Activated CD4-positive, alpha-beta T cell treated with anti-CD3 and anti-CD28 coated beads, Interleukin-2, amount 10 ng/mL, durations not matched to agents 24 days and 14 days (primary cell): ENCODE measurements around the gene SLC4A3. TPM values are rescaled to one million over a fixed set of nuclear protein-coding genes. Genes with fewer than 3 reads are reported as not detected.
A peak's percentile ranks its signal among the peaks of the same experiment; 100 is the strongest.
"Not testable (repeated sequence)": the region's sequence is repeated elsewhere in the genome, so short reads cannot be mapped to it uniquely, and the experiment has no call there.

Source experiments
- DNase-seq: peaks from one replicate; pipeline ENCODE4 v3.0.0; 2022
- H3K27ac Mint-ChIP-seq: one replicate; pipeline ENCODE4 v1.8.0; 2022; ENCODE audit warnings: mild to moderate bottlenecking, mixed read lengths
- H3K27me3 Mint-ChIP-seq: one replicate; pipeline ENCODE4 v1.8.0; 2022; ENCODE audit warnings: mixed read lengths
- H3K36me3 Mint-ChIP-seq: one replicate; pipeline ENCODE4 v1.8.0; 2022; ENCODE audit warnings: low read depth, mild to moderate bottlenecking, mixed read lengths
- H3K4me1 Mint-ChIP-seq: one replicate; pipeline ENCODE4 v1.8.0; 2021; ENCODE audit warnings: mixed read lengths
- H3K4me3 Mint-ChIP-seq: one replicate; pipeline ENCODE4 v1.8.0; 2022; ENCODE audit warnings: mild to moderate bottlenecking, moderate library complexity, mixed read lengths
- H3K9me3 Mint-ChIP-seq: one replicate; pipeline ENCODE4 v1.8.0; 2021; ENCODE audit warnings: mixed read lengths
- intact Hi-C: fragments of 100-400 bp; cut with micrococcal nuclease; formaldehyde crosslinking; loops from one replicate; pipeline ENCODE4 v1.15.1; 2023
- total RNA-seq: library from RNA; stranded (reverse); gene quantifications from 2 replicates; pipeline ENCODE4 v1.2.3, GENCODE V29; 2022

The SLC4A3 gene
- total RNA-seq, 1 donor from 2014 or later: 0.12 TPM

- Mint-ChIP-seq H3K4me3 (no peak overlapping the region), H3K27me3 (no peaks in the 10 kb centered on the region), H3K27ac (no peak overlapping the region), H3K4me1 (no peaks in the 10 kb centered on the region), H3K9me3 (no peaks in the 10 kb centered on the region), H3K36me3 (no peaks in the 10 kb centered on the region)
- no peak for DNase-seq
- intact Hi-C loops: loop anchor here (1.0 to 5.0 kb wide), 2 partner anchors 45 to 101 kb away; partner anchors contain the start of gene STK11IP
These were observed 14.6 kb downstream of the SLC4A3 start for GRCh38 chr2:219642069-219642454.

- Mint-ChIP-seq H3K4me1 (no peaks in the 10 kb centered on the region), H3K27ac (no peak overlapping the region), H3K4me3 (no peak overlapping the region), H3K27me3 (no peaks in the 10 kb centered on the region), H3K36me3 (no peaks in the 10 kb centered on the region), H3K9me3 (no peaks in the 10 kb centered on the region)
- intact Hi-C loops: loop anchor here (1.0 to 5.0 kb wide), 2 partner anchors 45 to 101 kb away; partner anchors contain the start of gene STK11IP
- DNase-seq: peak; percentile 97
These were observed 15.1 kb downstream of the SLC4A3 start for GRCh38 chr2:219642465-219643083.

DNA sequence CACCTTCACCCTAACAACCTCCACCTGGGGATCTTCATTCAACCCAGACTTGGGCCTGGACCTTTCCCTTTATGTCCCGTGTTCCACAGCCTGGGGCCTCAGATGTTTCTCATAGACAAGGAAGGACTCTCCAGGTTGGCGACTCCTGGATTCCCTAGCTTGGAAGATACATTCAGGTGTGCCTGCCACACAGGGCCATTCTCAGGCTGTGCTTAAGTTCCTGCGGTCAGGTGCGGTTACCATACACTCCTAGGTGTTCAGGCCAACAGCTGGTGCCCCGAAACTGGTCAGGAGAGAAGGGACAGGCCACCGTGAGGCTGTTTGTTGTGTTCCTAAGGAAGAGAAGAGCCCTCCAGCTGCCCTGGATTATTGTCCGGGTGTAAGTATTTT, 15.6 kb downstream of the SLC4A3 start:
- no peaks in the 10 kb centered on the region for H3K9me3 Mint-ChIP-seq
- intact Hi-C loops: loop anchor here (5.0 kb wide), 1 partner anchor 46 kb away; the partner anchor contains the start of gene STK11IP
- H3K4me1 Mint-ChIP-seq: no peaks in the 10 kb centered on the region
- H3K27ac Mint-ChIP-seq: no peak overlapping the region
- DNase-seq: no peak
- no peak overlapping the region for H3K4me3 Mint-ChIP-seq
- peaks cover under 1% of the 10 kb centered on the region for H3K27me3 Mint-ChIP-seq
- H3K36me3 Mint-ChIP-seq: no peaks in the 10 kb centered on the region

DNA sequence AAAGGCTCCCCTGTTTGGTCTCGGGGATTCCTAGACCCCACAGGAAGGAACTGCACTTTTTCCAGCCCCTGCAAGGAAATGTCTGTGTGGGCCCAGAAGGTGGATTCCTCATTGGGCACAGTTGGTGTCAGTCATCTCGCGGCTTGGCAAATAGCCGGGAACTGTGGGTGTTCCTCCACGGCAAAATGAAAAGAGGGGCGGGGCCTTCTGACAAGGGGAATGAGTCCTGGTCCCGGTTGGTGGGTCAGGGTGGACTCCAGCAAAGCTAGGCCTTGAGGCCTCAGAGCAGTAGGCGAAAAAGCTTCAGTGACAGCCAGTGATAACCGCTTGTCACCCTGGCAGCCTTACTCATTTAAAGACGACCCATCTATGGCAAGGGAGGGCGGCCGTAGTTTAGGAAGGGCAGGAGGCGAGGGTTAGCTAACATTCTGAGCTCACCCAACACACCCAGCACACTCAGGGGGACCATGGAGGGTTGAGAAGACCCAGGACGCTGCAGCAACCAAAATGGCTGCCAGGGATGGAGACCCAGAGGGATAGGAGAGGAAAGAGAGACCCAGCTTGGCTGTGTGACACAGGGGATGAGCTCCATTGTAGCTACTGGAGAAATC, 16.5 kb downstream of the SLC4A3 start:
- Mint-ChIP-seq H3K4me3 (no peak overlapping the region), H3K4me1 (no peaks in the 10 kb centered on the region), H3K27ac (no peak overlapping the region), H3K27me3 (peaks cover 5% of the 10 kb centered on the region), H3K36me3 (no peaks in the 10 kb centered on the region), H3K9me3 (no peaks in the 10 kb centered on the region)
- intact Hi-C loops: loop anchor here (5.0 kb wide), 1 partner anchor 47 kb away; the partner anchor contains the start of gene STK11IP
- DNase-seq: no peak

GRCh38 chr2:219644801-219645480, 17.5 kb downstream of the SLC4A3 start:
- no peak for DNase-seq
- H3K9me3 Mint-ChIP-seq: no peaks in the 10 kb centered on the region
- H3K27me3 Mint-ChIP-seq: peaks cover 7% of the 10 kb centered on the region
- H3K4me3 Mint-ChIP-seq: no peak overlapping the region
- H3K27ac Mint-ChIP-seq: no peak overlapping the region
- H3K4me1 Mint-ChIP-seq: no peaks in the 10 kb centered on the region
- intact Hi-C loops: loop anchor here (5.0 kb wide), 1 partner anchor 48 kb away; the partner anchor contains the start of gene STK11IP
- no peaks in the 10 kb centered on the region for H3K36me3 Mint-ChIP-seq

DNA sequence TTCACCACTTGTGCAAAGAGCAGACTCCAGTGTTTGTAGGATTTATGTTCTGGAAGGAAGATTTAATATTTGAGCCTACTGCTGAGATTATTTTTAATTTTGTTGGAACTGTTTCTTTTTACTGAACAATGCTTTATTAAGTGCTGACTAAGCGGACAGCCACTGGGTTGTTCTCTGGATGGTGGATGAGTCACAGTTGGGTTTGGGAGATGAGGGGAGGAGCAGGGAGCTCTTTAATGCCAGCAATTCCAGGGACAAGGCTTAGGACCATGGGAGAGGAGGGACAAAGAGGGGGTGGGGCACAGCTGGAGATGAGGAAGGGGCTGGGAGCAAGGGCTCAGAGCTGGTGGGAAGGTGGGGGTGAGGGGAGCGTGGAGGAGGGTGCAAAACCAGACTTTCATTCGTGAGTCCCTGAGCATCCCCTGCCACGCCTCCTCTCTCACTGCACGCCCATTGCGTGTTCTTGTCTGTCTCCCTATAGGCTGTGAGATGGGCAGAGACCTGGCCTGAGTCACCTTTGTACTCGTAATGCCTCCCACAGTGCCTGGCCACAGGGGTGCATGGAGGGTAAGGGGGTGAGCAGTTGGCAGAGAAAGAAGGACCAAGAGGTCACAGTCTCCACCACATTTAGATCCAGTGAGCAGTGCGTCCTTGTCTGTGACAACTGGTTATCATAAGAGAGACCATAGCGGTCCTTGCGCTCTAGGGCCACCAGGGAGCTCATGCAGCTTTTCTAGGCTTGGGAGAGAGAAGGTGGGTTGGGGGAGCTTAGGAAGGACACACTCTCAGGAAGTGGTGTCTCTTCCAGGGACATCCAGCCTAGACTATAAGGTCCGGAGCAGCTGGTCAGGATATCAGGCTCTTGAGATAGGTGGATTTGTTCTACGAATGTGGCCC, 18.4 kb downstream of the SLC4A3 start:
- Mint-ChIP-seq H3K4me3 (no peak overlapping the region), H3K27me3 (peaks cover 11% of the 10 kb centered on the region), H3K4me1 (no peaks in the 10 kb centered on the region), H3K9me3 (no peaks in the 10 kb centered on the region), H3K27ac (no peak overlapping the region), H3K36me3 (no peaks in the 10 kb centered on the region)
- no peak for DNase-seq
- intact Hi-C loops: no loop called here

- Mint-ChIP-seq H3K9me3 (no peaks in the 10 kb centered on the region), H3K4me3 (no peak overlapping the region), H3K36me3 (no peaks in the 10 kb centered on the region), H3K27me3 (peaks cover 25% of the 10 kb centered on the region), H3K4me1 (no peaks in the 10 kb centered on the region), H3K27ac (no peak overlapping the region)
- no peak for DNase-seq
- intact Hi-C loops: no loop called here
These were observed 20.7 kb downstream of the SLC4A3 start for GRCh38 chr2:219648176-219648575.

- H3K27me3 Mint-ChIP-seq: peaks cover 31% of the 10 kb centered on the region
- DNase-seq: no peak
- intact Hi-C loops: no loop called here
- H3K27ac Mint-ChIP-seq: no peak overlapping the region
- H3K4me3 Mint-ChIP-seq: no peak overlapping the region
- H3K9me3 Mint-ChIP-seq: no peaks in the 10 kb centered on the region
- H3K4me1 Mint-ChIP-seq: no peaks in the 10 kb centered on the region
- H3K36me3 Mint-ChIP-seq: no peaks in the 10 kb centered on the region
These were observed 21.5 kb downstream of the SLC4A3 start for GRCh38 chr2:219648963-219649362.

DNA sequence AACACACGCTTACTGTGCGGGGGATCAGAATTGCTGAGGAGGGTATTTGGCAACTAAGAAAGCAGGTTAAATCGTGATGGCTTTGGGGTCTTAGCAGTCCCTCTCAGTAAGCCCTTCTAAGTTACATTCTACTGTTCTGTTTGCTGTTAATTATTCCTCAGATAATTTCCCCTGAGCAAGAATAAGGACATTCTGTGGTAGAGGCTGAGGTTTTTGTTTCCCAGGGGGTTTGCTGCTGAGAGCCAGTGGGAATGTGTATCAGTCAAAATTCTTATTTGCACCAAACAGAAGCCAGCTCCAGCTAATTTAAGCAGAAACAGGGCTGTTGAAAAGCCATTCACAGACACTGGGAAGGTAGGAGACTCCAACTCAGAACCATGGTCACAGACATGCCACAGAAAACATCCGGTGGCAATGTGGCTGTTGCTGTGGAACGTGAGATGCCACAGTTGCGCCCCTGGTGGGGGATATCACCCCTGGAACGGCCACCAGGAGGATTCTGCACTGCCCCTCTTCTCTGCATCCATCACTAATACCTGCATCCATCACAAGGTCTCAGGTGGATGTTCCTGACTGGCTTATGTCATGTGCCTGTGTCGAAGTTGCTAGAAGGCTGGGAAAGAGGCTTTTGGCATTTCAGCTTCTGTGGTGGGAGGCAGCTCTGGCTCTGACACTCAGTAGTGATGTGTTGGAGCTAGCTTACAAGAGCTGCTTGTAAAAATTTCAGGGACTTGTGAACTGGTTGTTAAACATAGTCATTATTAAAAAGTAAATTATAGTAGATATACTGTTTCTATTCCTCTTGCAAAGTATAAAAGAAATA, 23.2 kb downstream of the SLC4A3 start:
- Mint-ChIP-seq H3K27ac (no peak overlapping the region), H3K4me1 (no peaks in the 10 kb centered on the region), H3K9me3 (no peaks in the 10 kb centered on the region), H3K4me3 (no peak overlapping the region), H3K36me3 (no peaks in the 10 kb centered on the region), H3K27me3 (peaks cover 39% of the 10 kb centered on the region)
- intact Hi-C loops: no loop called here
- no peak for DNase-seq

GRCh38 chr2:219651656-219652055, 24.2 kb downstream of the SLC4A3 start:
- intact Hi-C loops, H3K4me1 Mint-ChIP-seq, H3K27ac Mint-ChIP-seq: not testable (repeated sequence)

DNA sequence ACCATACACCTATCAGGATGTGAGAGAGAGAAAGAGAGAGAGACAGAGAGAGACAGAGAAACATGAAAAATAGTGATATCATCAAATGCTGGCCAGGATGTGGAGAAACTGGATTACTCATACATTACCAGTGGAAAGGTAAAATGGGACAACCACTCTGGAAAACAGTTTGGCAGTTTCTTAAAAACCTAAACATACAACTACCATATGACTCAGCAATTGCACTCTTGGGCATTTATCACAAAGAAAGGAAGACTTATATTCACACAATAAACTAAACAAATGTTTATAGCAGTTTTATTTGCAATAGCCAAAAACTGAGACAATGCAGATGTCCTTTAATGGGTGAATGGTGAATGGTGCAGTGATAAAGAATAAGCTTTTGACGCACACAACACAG, 29.1 kb downstream of the SLC4A3 start:
- Mint-ChIP-seq H3K27me3 (peaks cover 39% of the 10 kb centered on the region), H3K4me1 (no peaks in the 10 kb centered on the region), H3K36me3 (no peaks in the 10 kb centered on the region), H3K9me3 (no peaks in the 10 kb centered on the region), H3K4me3 (no peak overlapping the region), H3K27ac (no peak overlapping the region)
- intact Hi-C loops: no loop called here
- DNase-seq: no peak

More at GRCh38 chr2:219651656-219652055, 24.2 kb downstream of the SLC4A3 start:
- H3K36me3 Mint-ChIP-seq, DNase-seq, H3K4me3 Mint-ChIP-seq, H3K9me3 Mint-ChIP-seq: not testable (repeated sequence)
- peaks cover 45% of the 10 kb centered on the region for H3K27me3 Mint-ChIP-seq

DNA sequence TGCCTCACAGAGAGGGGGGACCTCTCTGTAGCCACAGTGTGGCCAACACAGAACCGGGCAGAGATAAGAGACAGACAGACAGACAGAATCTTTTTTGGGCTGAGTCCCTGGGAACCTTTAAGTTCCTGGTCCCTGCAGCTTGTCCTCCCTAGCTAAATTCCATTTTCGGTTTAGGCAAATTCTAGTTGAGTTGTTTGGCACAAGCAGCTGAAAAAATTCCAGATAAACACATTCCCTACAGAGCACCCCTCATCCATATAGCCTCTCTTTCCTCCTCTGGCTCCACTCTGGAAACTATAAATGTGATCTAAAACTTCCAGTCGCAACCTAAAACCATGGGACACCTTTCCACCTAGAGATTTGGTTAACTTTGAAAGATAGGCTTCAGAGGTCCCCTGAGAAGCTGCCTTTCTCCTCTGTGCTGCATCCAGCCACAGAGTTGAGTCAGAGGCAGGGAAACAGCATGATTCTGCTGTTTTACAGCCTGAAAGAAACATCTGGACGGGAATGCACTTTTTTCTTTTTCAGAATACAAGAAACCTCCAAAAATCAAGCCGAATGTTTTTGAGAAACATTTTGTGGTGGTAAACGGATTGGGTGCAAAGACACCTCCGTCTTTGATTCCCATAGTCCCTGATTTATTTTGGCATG, 30.9 kb downstream of the SLC4A3 start:
- Mint-ChIP-seq H3K27ac (no peak overlapping the region), H3K36me3 (no peaks in the 10 kb centered on the region), H3K4me1 (no peaks in the 10 kb centered on the region), H3K4me3 (no peak overlapping the region), H3K27me3 (peaks cover 27% of the 10 kb centered on the region), H3K9me3 (no peaks in the 10 kb centered on the region)
- no peak for DNase-seq
- intact Hi-C loops: no loop called here
